Mesodermal cell (in vitro differentiated cells): ENCODE measurements around the gene PARD6A.

Source experiments
- H3K27ac ChIP-seq: 2 replicates; pipeline ENCODE4 v1.7.0; 2013; ENCODE audit warnings: mild to moderate bottlenecking, low read depth, low read length, moderate library complexity; ENCODE audit not compliant: severe bottlenecking
- H3K36me3 ChIP-seq: 2 replicates; pipeline ENCODE4 v1.7.1; 2013; ENCODE audit warnings: mild to moderate bottlenecking, low read length, moderate library complexity; ENCODE audit not compliant: control insufficient read depth, insufficient read depth
- H3K4me1 ChIP-seq: one replicate; pipeline ENCODE4 v1.7.1; 2013; ENCODE audit warnings: mild to moderate bottlenecking, low read length; ENCODE audit not compliant: insufficient read depth, control insufficient read depth, poor library complexity, severe bottlenecking
- H3K4me3 ChIP-seq: 2 replicates; pipeline ENCODE4 v1.7.0; 2013; ENCODE audit warnings: low read length, control low read depth, mild to moderate bottlenecking; ENCODE audit not compliant: insufficient read depth, poor library complexity, severe bottlenecking; ENCODE audit errors: extremely low read depth
- H3K9me3 ChIP-seq: 2 replicates; pipeline ENCODE4 v1.7.1; 2013; ENCODE audit warnings: mild to moderate bottlenecking, low read length, moderate library complexity; ENCODE audit not compliant: control insufficient read depth
- WGBS, 2 experiments: methylation state at CpG; one replicate each; pipeline ENCODE4 v1.1.5; 2013; ENCODE audit warnings: missing lambda C conversion rate in 2 of 2; ENCODE audit not compliant: insufficient coverage in 2 of 2; 5-methylcytosine and 5-hydroxymethylcytosine counted together

The PARD6A gene

GRCh38 chr16:67697422-67698185 is 36.8 kb downstream of the PARD6A start:
- Histone ChIP-seq H3K4me3 (no peak overlapping the region), H3K9me3 (peaks cover 8% of the 10 kb centered on the region), H3K4me1 (no peaks in the 10 kb centered on the region), H3K27ac (no peak overlapping the region), H3K36me3 (peaks cover 18% of the 10 kb centered on the region)
- 95 to 100% methylated on average over 2 of the region's 4 CpGs for WGBS, 2 experiments

- Histone ChIP-seq H3K36me3 (peaks cover 18% of the 10 kb centered on the region), H3K27ac (no peak overlapping the region), H3K4me1 (no peaks in the 10 kb centered on the region), H3K4me3 (no peak overlapping the region), H3K9me3 (peaks cover 8% of the 10 kb centered on the region)
- whole genome bisulfite sequencing, 2 experiments: 96 to 100% methylated on average over 2 to 6 of the region's 7 CpGs
Measured at GRCh38 chr16:67699265-67699664, 38.5 kb downstream of the PARD6A start.

- no peaks in the 10 kb centered on the region for H3K4me1 ChIP-seq
- H3K36me3 ChIP-seq: peaks cover 21% of the 10 kb centered on the region
- H3K9me3 ChIP-seq: peaks cover 8% of the 10 kb centered on the region
- no peak overlapping the region for H3K27ac ChIP-seq
- H3K4me3 ChIP-seq: no peak overlapping the region
- WGBS, 2 experiments: no CpG with 5 or more reads among the region's 1 CpG
Measured at GRCh38 chr16:67701420-67701819, 40.7 kb downstream of the PARD6A start.

- H3K27ac ChIP-seq: no peak overlapping the region
- H3K4me3 ChIP-seq: no peak overlapping the region
- peaks cover 21% of the 10 kb centered on the region for H3K36me3 ChIP-seq
- peaks cover 8% of the 10 kb centered on the region for H3K9me3 ChIP-seq
- no peaks in the 10 kb centered on the region for H3K4me1 ChIP-seq
- 90 to 92% methylated on average over 2 to 3 of the region's 4 CpGs for WGBS, 2 experiments
Measured at GRCh38 chr16:67702130-67702529, 41.4 kb downstream of the PARD6A start.

- no peaks in the 10 kb centered on the region for H3K4me1 ChIP-seq
- WGBS, 2 experiments: 85 to 100% methylated on average over 1 to 2 of the region's 2 CpGs
- H3K4me3 ChIP-seq: no peak overlapping the region
Measured at GRCh38 chr16:67703626-67704025, 42.9 kb downstream of the PARD6A start.

GRCh38 chr16:67704110-67704509 is 43.4 kb downstream of the PARD6A start:
- Histone ChIP-seq H3K4me1 (no peaks in the 10 kb centered on the region), H3K36me3 (peaks cover 12% of the 10 kb centered on the region), H3K4me3 (no peak overlapping the region), H3K9me3 (peaks cover 8% of the 10 kb centered on the region), H3K27ac (no peak overlapping the region)
- WGBS, 2 experiments: 100% methylated on average over 1 to 2 of the region's 5 CpGs

More at GRCh38 chr16:67703626-67704025, 42.9 kb downstream of the PARD6A start:
- peaks cover 8% of the 10 kb centered on the region for H3K9me3 ChIP-seq
- H3K36me3 ChIP-seq: peaks cover 17% of the 10 kb centered on the region
- H3K27ac ChIP-seq: no peak overlapping the region

GRCh38 chr16:67707210-67707609 is 46.5 kb downstream of the PARD6A start:
- peaks cover 3% of the 10 kb centered on the region for H3K36me3 ChIP-seq
- WGBS, 2 experiments: 100% methylated on average over 1 to 3 of the region's 4 CpGs
- no peaks in the 10 kb centered on the region for H3K9me3 ChIP-seq
- no peak overlapping the region for H3K27ac ChIP-seq
- H3K4me3 ChIP-seq: no peak overlapping the region
- no peaks in the 10 kb centered on the region for H3K4me1 ChIP-seq

- Histone ChIP-seq H3K9me3 (no peaks in the 10 kb centered on the region), H3K27ac (no peak overlapping the region), H3K4me1 (no peaks in the 10 kb centered on the region), H3K36me3 (peaks cover 3% of the 10 kb centered on the region), H3K4me3 (no peak overlapping the region)
- 100% methylated on average over 2 to 3 of the region's 5 CpGs for WGBS, 2 experiments
Measured at GRCh38 chr16:67707790-67708189, 47.0 kb downstream of the PARD6A start.

GRCh38 chr16:67708368-67708771 is 47.6 kb downstream of the PARD6A start:
- 94 to 95% methylated on average over 2 of the region's 2 CpGs for WGBS, 2 experiments
- peaks cover 8% of the 10 kb centered on the region for H3K36me3 ChIP-seq
- no peaks in the 10 kb centered on the region for H3K9me3 ChIP-seq
- H3K4me3 ChIP-seq: no peak overlapping the region
- no peak overlapping the region for H3K27ac ChIP-seq
- no peaks in the 10 kb centered on the region for H3K4me1 ChIP-seq

GRCh38 chr16:67709050-67709449 is 48.3 kb downstream of the PARD6A start:
- Histone ChIP-seq H3K4me1 (no peaks in the 10 kb centered on the region), H3K36me3 (peaks cover 13% of the 10 kb centered on the region), H3K9me3 (no peaks in the 10 kb centered on the region), H3K27ac (no peak overlapping the region), H3K4me3 (no peak overlapping the region)
- 86 to 100% methylated on average over 1 of the region's 1 CpG for WGBS, 2 experiments

GRCh38 chr16:67710607-67711006 is 49.8 kb downstream of the PARD6A start:
- no peak overlapping the region for H3K4me3 ChIP-seq
- H3K4me1 ChIP-seq: no peaks in the 10 kb centered on the region
- WGBS, 2 experiments: 85 to 94% methylated on average over 4 of the region's 6 CpGs
- no peak overlapping the region for H3K27ac ChIP-seq
- no peaks in the 10 kb centered on the region for H3K9me3 ChIP-seq
- H3K36me3 ChIP-seq: peaks cover 10% of the 10 kb centered on the region
